HAP-1 (cell line): ENCODE results near the gene PHLDB1.
"Not testable (repeated sequence)": the region's sequence is repeated elsewhere in the genome, so short reads cannot be mapped to it uniquely, and the experiment has no call there.

Experiments
- DNase-seq, 2 experiments: peaks; one replicate each; pipeline ENCODE4 v3.0.0-alpha.2; 2016 to 2020; ENCODE audit warnings: low spot score in 2 of 2
- H3K27me3 ChIP-seq: fragments of 250-450 bp; sonication (Bioruptor Pico); 2 replicates; pipeline ENCODE4 v1.5.1; 2020; ENCODE audit warnings: low read depth, mild to moderate bottlenecking, moderate library complexity
- H3K36me3 ChIP-seq: fragments of 250-450 bp; sonication (Bioruptor Pico); replicated peaks from 2 replicates; pipeline ENCODE4 v1.5.1; 2020; ENCODE audit warnings: mild to moderate bottlenecking
- H3K4me1 ChIP-seq: fragments of 250-450 bp; sonication (Bioruptor Pico); 2 replicates; pipeline ENCODE4 v1.5.1; 2020; ENCODE audit warnings: mild to moderate bottlenecking
- H3K4me3 ChIP-seq: fragments of 250-450 bp; sonication (Bioruptor Pico); 2 replicates; pipeline ENCODE4 v1.5.1; 2020; ENCODE audit warnings: mild to moderate bottlenecking, moderate library complexity
- H3K9me3 ChIP-seq: fragments of 250-450 bp; sonication (Bioruptor Pico); 2 replicates; pipeline ENCODE4 v1.5.1; 2020; ENCODE audit warnings: mild to moderate bottlenecking, moderate library complexity
- in situ Hi-C: fragments of 300-500 bp; cut with MboI; formaldehyde crosslinking; loops from 3 replicates; pipeline ENCODE4 v1.14.3; 2020; ENCODE audit warnings: low sequenced_read_pairs, inconsistent platforms, mixed read lengths

PHLDB1 gene

GRCh38 chr11:118610225-118610772, 2.9 kb downstream of the PHLDB1 start:
- Histone ChIP-seq H3K4me3 (no peak overlapping the region), H3K4me1 (peaks cover 8% of the 10 kb centered on the region), H3K9me3 (no peaks in the 10 kb centered on the region)

GRCh38 chr11:118610773-118611432, 3.5 kb downstream of the PHLDB1 start:
- Histone ChIP-seq H3K9me3 (no peaks in the 10 kb centered on the region), H3K27me3 (no peaks in the 10 kb centered on the region), H3K36me3 (no peaks in the 10 kb centered on the region; the same call in 1 of the 2 replicates), H3K4me3 (no peak overlapping the region), H3K4me1 (peaks cover 13% of the 10 kb centered on the region)
- DNase-seq: peak; percentile 36 to 86
- in situ Hi-C loops: no loop called here

More at GRCh38 chr11:118610225-118610772, 2.9 kb downstream of the PHLDB1 start:
- DNase-seq: no peak
- no peaks in the 10 kb centered on the region; the same call in 1 of the 2 replicates for H3K36me3 ChIP-seq
- no peaks in the 10 kb centered on the region for H3K27me3 ChIP-seq
- in situ Hi-C loops: no loop called here

GRCh38 chr11:118611433-118611795, 4.0 kb downstream of the PHLDB1 start:
- H3K27me3 ChIP-seq, in situ Hi-C loops, H3K4me3 ChIP-seq, H3K9me3 ChIP-seq, DNase-seq, H3K36me3 ChIP-seq: not testable (repeated sequence)
- H3K4me1 ChIP-seq: peaks cover 13% of the 10 kb centered on the region

- H3K36me3 ChIP-seq: no peaks in the 10 kb centered on the region; the same call in 1 of the 2 replicates
- no peaks in the 10 kb centered on the region for H3K9me3 ChIP-seq
- H3K27me3 ChIP-seq: no peaks in the 10 kb centered on the region
- DNase-seq: no peak
- H3K4me3 ChIP-seq: no peak overlapping the region
- peaks cover 13% of the 10 kb centered on the region for H3K4me1 ChIP-seq
- in situ Hi-C loops: no loop called here
These were observed 5.0 kb downstream of the PHLDB1 start for GRCh38 chr11:118612378-118612777.

- Histone ChIP-seq H3K27me3 (no peaks in the 10 kb centered on the region), H3K9me3 (no peaks in the 10 kb centered on the region), H3K4me3 (no peak overlapping the region), H3K36me3 (no peaks in the 10 kb centered on the region; the same call in 1 of the 2 replicates), H3K4me1 (peaks cover 6% of the 10 kb centered on the region)
- in situ Hi-C loops: no loop called here
- no peak for DNase-seq
These were observed 7.1 kb downstream of the PHLDB1 start for GRCh38 chr11:118614511-118614910.

- no peak overlapping the region for H3K4me3 ChIP-seq
- peak; percentile 47 to 69 for DNase-seq
- no peaks in the 10 kb centered on the region for H3K9me3 ChIP-seq
- H3K4me1 ChIP-seq: peaks cover 6% of the 10 kb centered on the region
- H3K36me3 ChIP-seq: no peaks in the 10 kb centered on the region; the same call in 1 of the 2 replicates
- in situ Hi-C loops: no loop called here
- no peaks in the 10 kb centered on the region for H3K27me3 ChIP-seq
These were observed 8.0 kb downstream of the PHLDB1 start for GRCh38 chr11:118615282-118615975.

GRCh38 chr11:118615976-118616371, 8.6 kb downstream of the PHLDB1 start:
- in situ Hi-C loops: no loop called here
- H3K4me1 ChIP-seq: peaks cover 11% of the 10 kb centered on the region

GRCh38 chr11:118618115-118618990, 10.9 kb downstream of the PHLDB1 start:
- Histone ChIP-seq H3K4me3 (no peak overlapping the region), H3K27me3 (no peaks in the 10 kb centered on the region), H3K9me3 (no peaks in the 10 kb centered on the region), H3K36me3 (no peaks in the 10 kb centered on the region; the same call in 1 of the 2 replicates), H3K4me1 (peaks cover 17% of the 10 kb centered on the region)
- no peak for DNase-seq
- in situ Hi-C loops: no loop called here

More at GRCh38 chr11:118615976-118616371, 8.6 kb downstream of the PHLDB1 start:
- Histone ChIP-seq H3K9me3 (no peaks in the 10 kb centered on the region), H3K27me3 (no peaks in the 10 kb centered on the region), H3K36me3 (no peaks in the 10 kb centered on the region; the same call in 1 of the 2 replicates), H3K4me3 (no peak overlapping the region)
- DNase-seq: no peak

- in situ Hi-C loops: no loop called here
- Histone ChIP-seq H3K4me1 (peaks cover 17% of the 10 kb centered on the region), H3K27me3 (no peaks in the 10 kb centered on the region), H3K36me3 (no peaks in the 10 kb centered on the region; the same call in 1 of the 2 replicates), H3K9me3 (no peaks in the 10 kb centered on the region), H3K4me3 (no peak overlapping the region)
- DNase-seq: no peak
These were observed 11.6 kb downstream of the PHLDB1 start for GRCh38 chr11:118618991-118619375.

GRCh38 chr11:118619444-118620197, 12.2 kb downstream of the PHLDB1 start:
- peaks cover 17% of the 10 kb centered on the region for H3K4me1 ChIP-seq
- no peak for DNase-seq
- in situ Hi-C loops: no loop called here

GRCh38 chr11:118620529-118621070, 13.2 kb downstream of the PHLDB1 start:
- Histone ChIP-seq H3K4me3 (peak overlapping the region; percentile 56), H3K9me3 (no peaks in the 10 kb centered on the region), H3K36me3 (peaks cover 4% of the 10 kb centered on the region; the same call in 1 of the 2 replicates), H3K4me1 (peaks cover 12% of the 10 kb centered on the region), H3K27me3 (no peaks in the 10 kb centered on the region)
- no peak for DNase-seq
- in situ Hi-C loops: no loop called here

More at GRCh38 chr11:118619444-118620197, 12.2 kb downstream of the PHLDB1 start:
- Histone ChIP-seq H3K36me3 (no peaks in the 10 kb centered on the region; the same call in 1 of the 2 replicates), H3K4me3 (no peak overlapping the region), H3K27me3 (no peaks in the 10 kb centered on the region), H3K9me3 (no peaks in the 10 kb centered on the region)

GRCh38 chr11:118621071-118621783, 13.8 kb downstream of the PHLDB1 start:
- peaks cover 4% of the 10 kb centered on the region; the same call in 1 of the 2 replicates for H3K36me3 ChIP-seq
- H3K4me3 ChIP-seq: peak overlapping the region; percentile 56
- H3K4me1 ChIP-seq: peaks cover 11% of the 10 kb centered on the region
- in situ Hi-C loops: no loop called here
- no peaks in the 10 kb centered on the region for H3K27me3 ChIP-seq
- H3K9me3 ChIP-seq: no peaks in the 10 kb centered on the region
- peak; percentile 89 to 94 for DNase-seq
